Cardiac fibroblast (primary cell): ENCODE data around the gene FBXW12.
A peak's percentile ranks its signal among the peaks of the same experiment; 100 is the strongest.

Experiments
- DNase-seq, 2 donors: peaks; one replicate each; pipeline versions ENCODE4 v3.0.0 to v3.0.0-alpha.2; 2010; ENCODE audit warnings: low read depth in 2 of 2
- H3K4me3 ChIP-seq, 2 donors: replicated peaks in 1 of 2; 1 replicate in 1 of 2; 2 replicates in 1 of 2; pipeline ENCODE4 v1.5.1; 2011; ENCODE audit warnings: low read depth in 2 of 2, low read length in 2 of 2, mild to moderate bottlenecking in 2 of 2, moderate library complexity in 1 of 2
- CTCF ChIP-seq: IDR thresholded peaks from one replicate; pipeline ENCODE4 v1.5.1; 2011; ENCODE audit warnings: low read depth, mild to moderate bottlenecking, low read length, inconsistent platforms

FBXW12 gene

GRCh38 chr3:48431224-48432029 is 59.4 kb downstream of the FBXW12 start:
- no peak for DNase-seq
- no peak overlapping the region for H3K4me3 ChIP-seq
- TF ChIP-seq CTCF, result no peak

GRCh38 chr3:48432411-48433371 is 60.7 kb downstream of the FBXW12 start:
- peak; percentile 19 for TF ChIP-seq CTCF
- no peak for DNase-seq
- no peak overlapping the region for H3K4me3 ChIP-seq

- no peak for TF ChIP-seq CTCF
- no peak overlapping the region for H3K4me3 ChIP-seq
- DNase-seq, result peak in 1 of 2 donors; percentile 78
These were observed 61.6 kb downstream of the FBXW12 start for GRCh38 chr3:48433472-48434118.

GRCh38 chr3:48434591-48435222 is 62.7 kb downstream of the FBXW12 start:
- no peak for TF ChIP-seq CTCF
- DNase-seq, result no peak
- H3K4me3 ChIP-seq, result no peak overlapping the region

GRCh38 chr3:48435223-48435595 is 63.2 kb downstream of the FBXW12 start:
- no peak for TF ChIP-seq CTCF
- no peak for DNase-seq

GRCh38 chr3:48435774-48436476 is 63.9 kb downstream of the FBXW12 start:
- TF ChIP-seq CTCF, result peak; percentile 100
- H3K4me3 ChIP-seq, result no peak overlapping the region
- peak; percentile 87 for DNase-seq

More at GRCh38 chr3:48435223-48435595, 63.2 kb downstream of the FBXW12 start:
- no peak overlapping the region for H3K4me3 ChIP-seq
